SK-N-SH (cell line): Measurements from ENCODE around the gene SHANK1. TPM values are rescaled to one million over a fixed set of nuclear protein-coding genes. Genes with fewer than 3 reads are reported as not detected.

Experiments used
- CTCF ChIA-PET: fragments of 300-600, 350-600 bp; formaldehyde crosslinking; extraction: SDS; loops from one replicate; lab custom pipeline; 2021; lab: Yijun Ruan, JAX
- POLR2A ChIA-PET: fragments of 350-600 bp; sonication (Branson Sonifier 250); formaldehyde crosslinking; extraction: SDS; loops from one replicate; lab custom pipeline; 2020; ENCODE audit warnings: antibody characterized with exemption, inconsistent platforms; lab: Yijun Ruan, JAX
- DNase-seq: peaks from one replicate; pipeline ENCODE4 v3.0.0; 2012
- H2AFZ ChIP-seq: fragments of 200-600 bp; sonication (generic); 2 replicates; pipeline ENCODE4 v1.8.1; 2016; ENCODE audit warnings: antibody characterized with exemption, mild to moderate bottlenecking, low read depth
- H3F3A ChIP-seq: fragments of 200-600 bp; sonication (generic); replicated peaks from 2 replicates; pipeline ENCODE3; 2016; ENCODE audit warnings: antibody characterized with exemption, mild to moderate bottlenecking; ENCODE audit not compliant: insufficient read depth
- H3K27ac ChIP-seq, 2 experiments: fragments of 200-500 bp in 1 of 2; fragments of 200-600 bp in 1 of 2; sonication (Bioruptor generic) in 1 of 2; sonication (generic), shearing (Covaris generic) in 1 of 2; 2 replicates each; pipeline versions ENCODE4 v1.5.1 to v1.6.1; 2014 to 2016; ENCODE audit warnings: low read depth in 2 of 2, inconsistent platforms in 1 of 2, low read length in 1 of 2, mild to moderate bottlenecking in 1 of 2, mixed read lengths in 1 of 2
- H3K27me3 ChIP-seq: fragments of 200-600 bp; sonication (generic), shearing (Covaris generic); 2 replicates; pipeline ENCODE4 v1.6.1; 2016; ENCODE audit warnings: mixed run types; ENCODE audit not compliant: insufficient read depth
- H3K36me3 ChIP-seq, 2 experiments: fragments of 200-500 bp in 1 of 2; fragments of 200-600 bp in 1 of 2; sonication (Bioruptor generic) in 1 of 2; sonication (generic) in 1 of 2; replicated peaks in 1 of 2; 2 replicates each; pipeline versions ENCODE3 to v1.5.1; 2014 to 2016; ENCODE audit warnings: low read length in 1 of 2, mild to moderate bottlenecking in 1 of 2; ENCODE audit not compliant: insufficient read depth in 2 of 2, control insufficient read depth in 1 of 2
- H3K4me1 ChIP-seq, 2 experiments: fragments of 200-500 bp in 1 of 2; fragments of 200-600 bp in 1 of 2; sonication (Bioruptor generic) in 1 of 2; sonication (generic), shearing (Covaris generic) in 1 of 2; 2 replicates each; pipeline versions ENCODE4 v1.5.1 to v1.6.1; 2014 to 2016; ENCODE audit warnings: low read depth in 1 of 2, low read length in 1 of 2, mixed run types in 1 of 2; ENCODE audit not compliant: insufficient read depth in 2 of 2, control insufficient read depth in 1 of 2
- H3K4me2 ChIP-seq: fragments of 200-600 bp; sonication (generic), shearing (Covaris generic); 2 replicates; pipeline ENCODE4 v1.6.1; 2017; ENCODE audit warnings: mixed run types
- H3K4me3 ChIP-seq, 2 experiments: fragments of 200-500 bp in 1 of 2; fragments of 200-600 bp in 1 of 2; sonication (Bioruptor generic) in 1 of 2; sonication (generic), shearing (Covaris generic) in 1 of 2; 2 replicates each; pipeline versions ENCODE4 v1.5.1 to v1.8.1; 2014 to 2016; ENCODE audit warnings: low read depth in 2 of 2, inconsistent platforms in 1 of 2, low read length in 1 of 2, mild to moderate bottlenecking in 1 of 2, mixed read lengths in 1 of 2, moderate library complexity in 1 of 2
- H3K79me2 ChIP-seq: fragments of 200-600 bp; sonication (generic); 2 replicates; pipeline ENCODE4 v1.8.1; 2017; ENCODE audit warnings: mild to moderate bottlenecking; ENCODE audit not compliant: insufficient read depth
- H3K9ac ChIP-seq: fragments of 200-600 bp; sonication (generic); 2 replicates; pipeline ENCODE4 v1.6.1; 2017; ENCODE audit warnings: mixed run types
- H3K9me2 ChIP-seq: fragments of 200-600 bp; sonication (generic); 2 replicates; pipeline ENCODE4 v1.6.1; 2017; ENCODE audit warnings: mixed run types
- H3K9me3 ChIP-seq: fragments of 200-600 bp; sonication (generic); 2 replicates; pipeline ENCODE4 v1.6.1; 2017; ENCODE audit warnings: mixed run types, mild to moderate bottlenecking, moderate library complexity
- H4K20me1 ChIP-seq: fragments of 200-600 bp; sonication (generic); 2 replicates; pipeline ENCODE4 v1.6.1; 2017; ENCODE audit warnings: mild to moderate bottlenecking, mixed run types; ENCODE audit not compliant: insufficient read depth
- CHD2 ChIP-seq: fragments of 150-350 bp; IDR thresholded peaks from 2 replicates; pipeline ENCODE4 v1.6.1; 2018; ENCODE audit warnings: low read length; ENCODE audit not compliant: partially characterized antibody
- EZH2phosphoT487 ChIP-seq: fragments of 200-600 bp; sonication (generic); IDR thresholded peaks from 2 replicates; pipeline ENCODE4 v1.6.1; 2017; ENCODE audit warnings: low read depth, mixed run types, mild to moderate bottlenecking, antibody characterized with exemption, moderate library complexity, borderline replicate concordance
- FOSL2 ChIP-seq: IDR thresholded peaks from 2 replicates; pipeline ENCODE4 v1.4.0; 2012; ENCODE audit warnings: low read depth, mild to moderate bottlenecking, moderate library complexity, borderline replicate concordance
- FOXJ3 ChIP-seq: sonication (generic); formaldehyde crosslinking; IDR thresholded peaks from 2 replicates; pipeline ENCODE4 v1.5.1; 2020; ENCODE audit warnings: mild to moderate bottlenecking, missing genetic modification reagents
- FOXM1 ChIP-seq: IDR thresholded peaks from 2 replicates; pipeline ENCODE4 v1.4.0; 2012; ENCODE audit warnings: low read depth, mild to moderate bottlenecking
- GABPA ChIP-seq: IDR thresholded peaks from 2 replicates; pipeline ENCODE4 v1.4.0; 2012; ENCODE audit warnings: low read depth, mild to moderate bottlenecking
- JUND ChIP-seq: IDR thresholded peaks from 2 replicates; pipeline ENCODE4 v1.4.0; 2012
- MEF2A ChIP-seq: IDR thresholded peaks from 2 replicates; pipeline ENCODE4 v1.4.0; 2012; ENCODE audit warnings: low read depth, borderline replicate concordance
- NFIC ChIP-seq: IDR thresholded peaks from 2 replicates; pipeline ENCODE4 v1.4.0; 2012; ENCODE audit warnings: borderline replicate concordance
- POLR2AphosphoS5 ChIP-seq: IDR thresholded peaks from 2 replicates; pipeline ENCODE4 v1.6.1; 2012; ENCODE audit warnings: low read depth, low read length
- RXRA ChIP-seq: IDR thresholded peaks from 2 replicates; pipeline ENCODE4 v1.4.0; 2012; ENCODE audit warnings: low read depth, mild to moderate bottlenecking, borderline replicate concordance
- TEAD4 ChIP-seq: IDR thresholded peaks from 2 replicates; pipeline ENCODE4 v1.4.0; 2012; ENCODE audit warnings: mild to moderate bottlenecking, borderline replicate concordance; ENCODE audit not compliant: insufficient read depth
- WGBS: methylation state at CpG from one replicate; pipeline ENCODE4 v1.1.6; 2017; ENCODE audit warnings: low lambda C conversion rate; 5-methylcytosine and 5-hydroxymethylcytosine counted together
- polyA plus RNA-seq, 3 experiments: library from polyadenylated mRNA; depleted of rRNA; stranded (reverse); fragments of >200 nt; gene quantifications; 2 replicates each; pipeline ENCODE4 v1.2.3, GENCODE V29; 2012
- TF ChIP-seq, protein P1 (sequence below): fragments of 200-600 bp; sonication (generic); IDR thresholded peaks from 2 replicates; pipeline ENCODE4 v1.6.1; 2017; ENCODE audit warnings: antibody characterized with exemption, mild to moderate bottlenecking, moderate library complexity
- TF ChIP-seq, protein P2 (sequence below): fragments of 150-350 bp; IDR thresholded peaks from 2 replicates; pipeline ENCODE4 v1.6.1; 2016; ENCODE audit warnings: mild to moderate bottlenecking, low read depth, low read length
- TF ChIP-seq, protein P3 (sequence below): IDR thresholded peaks from 2 replicates; pipeline ENCODE4 v1.4.0; 2012; ENCODE audit warnings: low read depth, borderline replicate concordance
- TF ChIP-seq, protein P4 (sequence below): fragments of 150-350 bp; IDR thresholded peaks from 2 replicates; pipeline ENCODE4 v1.6.1; 2017; ENCODE audit warnings: antibody characterized with exemption, low read length, low read depth, borderline replicate concordance
- TF ChIP-seq, protein P5 (sequence below): IDR thresholded peaks from 2 replicates; pipeline ENCODE4 v1.6.1; 2012; ENCODE audit warnings: mild to moderate bottlenecking, low read depth, low read length, moderate library complexity

The SHANK1 gene
- polyA plus RNA-seq, 1 of the 3 experiments (the other 2 are of a cell fraction): 0.28 TPM

DNA sequence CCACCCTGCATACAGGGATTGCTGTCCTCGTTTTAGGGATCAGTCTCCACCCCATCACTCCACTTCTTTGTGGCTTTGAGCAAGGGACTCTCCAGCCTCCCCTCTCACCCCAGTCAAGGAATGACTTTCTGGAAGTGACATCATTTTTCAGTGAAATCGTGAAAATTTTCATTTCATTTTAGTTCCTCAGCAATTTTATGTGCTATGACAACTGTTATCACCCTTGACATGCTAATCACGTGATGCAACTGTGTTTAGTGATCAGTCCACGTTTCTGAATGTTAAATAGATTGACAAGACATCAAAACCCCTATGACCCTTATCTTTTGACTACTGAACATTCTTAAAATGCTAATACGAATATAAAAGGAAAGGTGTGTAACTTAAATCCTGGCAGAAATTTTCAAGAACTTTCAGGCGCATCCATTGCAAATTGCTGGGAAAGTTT, 62.4 kb downstream of the SHANK1 start:
- H3K9me2 ChIP-seq: no peaks in the 10 kb centered on the region
- ChIA-PET POLR2A (no interaction called here), CTCF (interaction anchor here (0.5 kb wide), 1 partner anchor 49 kb away, joined by 4 read pairs; no protein-coding TSS in a partner anchor)
- no peaks in the 10 kb centered on the region for H3K9me3 ChIP-seq
- H3K4me1 ChIP-seq: peaks cover 0 to 15% of the 10 kb centered on the region in 2 experiments; a peak in 2 of 4 replicates
- DNase-seq: no peak
- peak overlapping the region; percentile 93; the same call in 1 of the 2 replicates for H2AFZ ChIP-seq
- H3F3A ChIP-seq: peaks cover 7% of the 10 kb centered on the region
- 34% methylated on average over 6 of the region's 6 CpGs for WGBS
- no peaks in the 10 kb centered on the region for H3K79me2 ChIP-seq
- peak overlapping the region; percentile 60; the same call in 1 of the 2 replicates for H3K9ac ChIP-seq
- no peaks in the 10 kb centered on the region for H3K36me3 ChIP-seq
- peak overlapping the region; percentile 60 to 69 for H3K4me3 ChIP-seq
- H3K27me3 ChIP-seq: no peaks in the 10 kb centered on the region
- H3K4me2 ChIP-seq: peak overlapping the region; percentile 87; the same call in 1 of the 2 replicates
- peak overlapping the region; percentile 80 to 81; a peak in 3 of 4 replicates for H3K27ac ChIP-seq
- H4K20me1 ChIP-seq: no peaks in the 10 kb centered on the region
- no peak for TF ChIP-seq MEF2A
- TF ChIP-seq FOXM1: no peak
- TF ChIP-seq FOXJ3 (CRISPR knock-in tag): no peak
- TF ChIP-seq, protein P1, sequence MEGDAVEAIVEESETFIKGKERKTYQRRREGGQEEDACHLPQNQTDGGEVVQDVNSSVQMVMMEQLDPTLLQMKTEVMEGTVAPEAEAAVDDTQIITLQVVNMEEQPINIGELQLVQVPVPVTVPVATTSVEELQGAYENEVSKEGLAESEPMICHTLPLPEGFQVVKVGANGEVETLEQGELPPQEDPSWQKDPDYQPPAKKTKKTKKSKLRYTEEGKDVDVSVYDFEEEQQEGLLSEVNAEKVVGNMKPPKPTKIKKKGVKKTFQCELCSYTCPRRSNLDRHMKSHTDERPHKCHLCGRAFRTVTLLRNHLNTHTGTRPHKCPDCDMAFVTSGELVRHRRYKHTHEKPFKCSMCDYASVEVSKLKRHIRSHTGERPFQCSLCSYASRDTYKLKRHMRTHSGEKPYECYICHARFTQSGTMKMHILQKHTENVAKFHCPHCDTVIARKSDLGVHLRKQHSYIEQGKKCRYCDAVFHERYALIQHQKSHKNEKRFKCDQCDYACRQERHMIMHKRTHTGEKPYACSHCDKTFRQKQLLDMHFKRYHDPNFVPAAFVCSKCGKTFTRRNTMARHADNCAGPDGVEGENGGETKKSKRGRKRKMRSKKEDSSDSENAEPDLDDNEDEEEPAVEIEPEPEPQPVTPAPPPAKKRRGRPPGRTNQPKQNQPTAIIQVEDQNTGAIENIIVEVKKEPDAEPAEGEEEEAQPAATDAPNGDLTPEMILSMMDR: no peak
- TF ChIP-seq, protein P2, sequence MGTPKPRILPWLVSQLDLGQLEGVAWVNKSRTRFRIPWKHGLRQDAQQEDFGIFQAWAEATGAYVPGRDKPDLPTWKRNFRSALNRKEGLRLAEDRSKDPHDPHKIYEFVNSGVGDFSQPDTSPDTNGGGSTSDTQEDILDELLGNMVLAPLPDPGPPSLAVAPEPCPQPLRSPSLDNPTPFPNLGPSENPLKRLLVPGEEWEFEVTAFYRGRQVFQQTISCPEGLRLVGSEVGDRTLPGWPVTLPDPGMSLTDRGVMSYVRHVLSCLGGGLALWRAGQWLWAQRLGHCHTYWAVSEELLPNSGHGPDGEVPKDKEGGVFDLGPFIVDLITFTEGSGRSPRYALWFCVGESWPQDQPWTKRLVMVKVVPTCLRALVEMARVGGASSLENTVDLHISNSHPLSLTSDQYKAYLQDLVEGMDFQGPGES: no peak
- no peak for TF ChIP-seq POLR2AphosphoS5
- TF ChIP-seq GABPA: no peak
- TF ChIP-seq CHD2: no peak
- TF ChIP-seq RXRA: no peak
- no peak for TF ChIP-seq FOSL2
- no peak for TF ChIP-seq TEAD4
- TF ChIP-seq, protein P3, sequence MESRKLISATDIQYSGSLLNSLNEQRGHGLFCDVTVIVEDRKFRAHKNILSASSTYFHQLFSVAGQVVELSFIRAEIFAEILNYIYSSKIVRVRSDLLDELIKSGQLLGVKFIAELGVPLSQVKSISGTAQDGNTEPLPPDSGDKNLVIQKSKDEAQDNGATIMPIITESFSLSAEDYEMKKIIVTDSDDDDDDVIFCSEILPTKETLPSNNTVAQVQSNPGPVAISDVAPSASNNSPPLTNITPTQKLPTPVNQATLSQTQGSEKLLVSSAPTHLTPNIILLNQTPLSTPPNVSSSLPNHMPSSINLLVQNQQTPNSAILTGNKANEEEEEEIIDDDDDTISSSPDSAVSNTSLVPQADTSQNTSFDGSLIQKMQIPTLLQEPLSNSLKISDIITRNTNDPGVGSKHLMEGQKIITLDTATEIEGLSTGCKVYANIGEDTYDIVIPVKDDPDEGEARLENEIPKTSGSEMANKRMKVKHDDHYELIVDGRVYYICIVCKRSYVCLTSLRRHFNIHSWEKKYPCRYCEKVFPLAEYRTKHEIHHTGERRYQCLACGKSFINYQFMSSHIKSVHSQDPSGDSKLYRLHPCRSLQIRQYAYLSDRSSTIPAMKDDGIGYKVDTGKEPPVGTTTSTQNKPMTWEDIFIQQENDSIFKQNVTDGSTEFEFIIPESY: no peak
- TF ChIP-seq, protein P4, sequence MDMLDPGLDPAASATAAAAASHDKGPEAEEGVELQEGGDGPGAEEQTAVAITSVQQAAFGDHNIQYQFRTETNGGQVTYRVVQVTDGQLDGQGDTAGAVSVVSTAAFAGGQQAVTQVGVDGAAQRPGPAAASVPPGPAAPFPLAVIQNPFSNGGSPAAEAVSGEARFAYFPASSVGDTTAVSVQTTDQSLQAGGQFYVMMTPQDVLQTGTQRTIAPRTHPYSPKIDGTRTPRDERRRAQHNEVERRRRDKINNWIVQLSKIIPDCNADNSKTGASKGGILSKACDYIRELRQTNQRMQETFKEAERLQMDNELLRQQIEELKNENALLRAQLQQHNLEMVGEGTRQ: no peak
- no peak for TF ChIP-seq NFIC
- TF ChIP-seq JUND: no peak
- TF ChIP-seq, protein P5, sequence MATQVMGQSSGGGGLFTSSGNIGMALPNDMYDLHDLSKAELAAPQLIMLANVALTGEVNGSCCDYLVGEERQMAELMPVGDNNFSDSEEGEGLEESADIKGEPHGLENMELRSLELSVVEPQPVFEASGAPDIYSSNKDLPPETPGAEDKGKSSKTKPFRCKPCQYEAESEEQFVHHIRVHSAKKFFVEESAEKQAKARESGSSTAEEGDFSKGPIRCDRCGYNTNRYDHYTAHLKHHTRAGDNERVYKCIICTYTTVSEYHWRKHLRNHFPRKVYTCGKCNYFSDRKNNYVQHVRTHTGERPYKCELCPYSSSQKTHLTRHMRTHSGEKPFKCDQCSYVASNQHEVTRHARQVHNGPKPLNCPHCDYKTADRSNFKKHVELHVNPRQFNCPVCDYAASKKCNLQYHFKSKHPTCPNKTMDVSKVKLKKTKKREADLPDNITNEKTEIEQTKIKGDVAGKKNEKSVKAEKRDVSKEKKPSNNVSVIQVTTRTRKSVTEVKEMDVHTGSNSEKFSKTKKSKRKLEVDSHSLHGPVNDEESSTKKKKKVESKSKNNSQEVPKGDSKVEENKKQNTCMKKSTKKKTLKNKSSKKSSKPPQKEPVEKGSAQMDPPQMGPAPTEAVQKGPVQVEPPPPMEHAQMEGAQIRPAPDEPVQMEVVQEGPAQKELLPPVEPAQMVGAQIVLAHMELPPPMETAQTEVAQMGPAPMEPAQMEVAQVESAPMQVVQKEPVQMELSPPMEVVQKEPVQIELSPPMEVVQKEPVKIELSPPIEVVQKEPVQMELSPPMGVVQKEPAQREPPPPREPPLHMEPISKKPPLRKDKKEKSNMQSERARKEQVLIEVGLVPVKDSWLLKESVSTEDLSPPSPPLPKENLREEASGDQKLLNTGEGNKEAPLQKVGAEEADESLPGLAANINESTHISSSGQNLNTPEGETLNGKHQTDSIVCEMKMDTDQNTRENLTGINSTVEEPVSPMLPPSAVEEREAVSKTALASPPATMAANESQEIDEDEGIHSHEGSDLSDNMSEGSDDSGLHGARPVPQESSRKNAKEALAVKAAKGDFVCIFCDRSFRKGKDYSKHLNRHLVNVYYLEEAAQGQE: no peak
- no peak for TF ChIP-seq EZH2phosphoT487
